ENCODE data around the gene UVRAG. TPM values are rescaled to one million over a fixed set of nuclear protein-coding genes. Genes with fewer than 3 reads are reported as not detected.

Gene UVRAG
- total and polyA plus RNA-seq, 2 of the 13 experiments (the other 11 are each of a cell fraction or from before 2014, with no cell fraction given), result 9.7 to 17.3 TPM

DNA sequence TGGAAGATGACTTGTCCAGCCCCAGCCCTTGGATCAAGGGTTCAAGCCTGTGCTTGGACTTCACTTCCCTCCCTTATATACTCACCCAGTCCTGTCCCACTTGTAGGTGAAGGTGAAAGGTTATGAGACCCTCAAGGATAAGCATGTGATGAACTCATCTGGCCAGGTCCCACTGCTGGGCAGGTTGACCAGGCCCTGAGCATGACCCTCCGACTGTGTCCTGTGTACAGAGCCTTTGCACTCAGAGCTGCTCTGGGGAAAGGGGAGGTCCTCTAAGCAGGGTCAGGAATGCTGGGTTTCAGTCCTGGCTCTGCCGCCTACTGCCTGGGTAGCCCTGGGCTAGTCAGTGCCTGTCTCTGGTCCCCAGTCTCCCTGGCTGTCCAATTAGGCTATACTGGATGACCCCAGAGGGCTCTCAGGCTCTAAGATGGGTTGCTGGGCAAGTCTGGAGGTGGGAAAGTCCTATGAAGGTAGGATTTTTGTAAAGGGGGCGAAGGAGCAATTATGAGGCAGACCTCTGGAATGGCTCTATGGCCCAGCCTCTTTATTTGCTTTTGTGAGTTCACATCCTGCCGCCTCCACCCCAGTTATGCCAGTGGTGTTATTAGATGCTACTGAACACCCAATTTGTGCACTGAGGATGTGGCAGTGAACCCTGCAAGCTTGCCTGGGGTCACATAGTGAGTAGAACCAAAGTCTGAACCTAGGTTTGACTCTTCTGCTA is 32.3 kb upstream of the UVRAG start (continued):
- no peak; the same call in 1 of the 2 replicates for TF ChIP-seq ZNF616 (CRISPR knock-in tag; IDR thresholded peaks at IDR 0.05; ENCODE audit: low read depth)
- TF ChIP-seq ESRRA (CRISPR knock-in tag; IDR thresholded peaks at IDR 0.05; ENCODE audit: low read depth), result peak; percentile 81; the same call in 1 of the 2 replicates
- no peak; the same call in none of the 2 replicates for TF ChIP-seq DMAP1 (CRISPR knock-in tag; IDR thresholded peaks at IDR 0.05)
- no peak for TF ChIP-seq WIZ (CRISPR knock-in tag; IDR thresholded peaks at IDR 0.05)
- TF ChIP-seq ZNF484 (CRISPR knock-in tag; IDR thresholded peaks at IDR 0.05; ENCODE audit: borderline replicate concordance, low read depth), result no peak
- TF ChIP-seq ZNF816 (CRISPR knock-in tag; IDR thresholded peaks at IDR 0.05; ENCODE audit: borderline replicate concordance), result no peak
- no peak for TF ChIP-seq ZNF567 (CRISPR knock-in tag; IDR thresholded peaks at IDR 0.05; ENCODE audit: borderline replicate concordance)
- TF ChIP-seq HNF4G (IDR thresholded peaks at IDR 0.05; ENCODE audit: borderline replicate concordance, low read depth, low read length), result peak; percentile 61
- no peak; the same call in 1 of the 2 replicates for TF ChIP-seq HNF4G (CRISPR knock-in tag; IDR thresholded peaks at IDR 0.05; ENCODE audit: borderline replicate concordance, low read depth)
- TF ChIP-seq ZBTB7B (CRISPR knock-in tag; IDR thresholded peaks at IDR 0.05), result peak; percentile 88
- TF ChIP-seq TEAD3 (CRISPR knock-in tag; optimal IDR thresholded peaks at IDR 0.05; ENCODE audit: borderline replicate concordance), result peak; percentile 78
- no peak; the same call in 1 of the 2 replicates for TF ChIP-seq ZNF788 (CRISPR knock-in tag; IDR thresholded peaks at IDR 0.05; ENCODE audit: borderline replicate concordance)
- no peak for TF ChIP-seq NONO (IDR thresholded peaks at IDR 0.05)
- no peak for TF ChIP-seq NONO (CRISPR knock-in tag; conservative IDR thresholded peaks at IDR 0.05)
- TF ChIP-seq ZFP82 (CRISPR knock-in tag; IDR thresholded peaks at IDR 0.05; ENCODE audit: borderline replicate concordance), result no peak
- no peak for TF ChIP-seq ZNF263 (CRISPR knock-in tag; IDR thresholded peaks at IDR 0.05)
- TF ChIP-seq, protein P1, sequence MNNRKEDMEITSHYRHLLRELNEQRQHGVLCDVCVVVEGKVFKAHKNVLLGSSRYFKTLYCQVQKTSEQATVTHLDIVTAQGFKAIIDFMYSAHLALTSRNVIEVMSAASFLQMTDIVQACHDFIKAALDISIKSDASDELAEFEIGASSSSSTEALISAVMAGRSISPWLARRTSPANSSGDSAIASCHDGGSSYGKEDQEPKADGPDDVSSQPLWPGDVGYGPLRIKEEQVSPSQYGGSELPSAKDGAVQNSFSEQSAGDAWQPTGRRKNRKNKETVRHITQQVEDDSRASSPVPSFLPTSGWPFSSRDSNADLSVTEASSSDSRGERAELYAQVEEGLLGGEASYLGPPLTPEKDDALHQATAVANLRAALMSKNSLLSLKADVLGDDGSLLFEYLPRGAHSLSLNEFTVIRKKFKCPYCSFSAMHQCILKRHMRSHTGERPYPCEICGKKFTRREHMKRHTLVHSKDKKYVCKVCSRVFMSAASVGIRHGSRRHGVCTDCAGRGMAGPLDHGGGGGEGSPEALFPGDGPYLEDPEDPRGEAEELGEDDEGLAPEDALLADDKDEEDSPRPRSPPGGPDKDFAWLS (CRISPR knock-in tag; IDR thresholded peaks at IDR 0.05; ENCODE audit: borderline replicate concordance), result no peak
- no peak for TF ChIP-seq HNRNPLL (IDR thresholded peaks at IDR 0.05; ENCODE audit: low read depth, low read length, poor library complexity, severe bottlenecking)
- TF ChIP-seq, protein P2, sequence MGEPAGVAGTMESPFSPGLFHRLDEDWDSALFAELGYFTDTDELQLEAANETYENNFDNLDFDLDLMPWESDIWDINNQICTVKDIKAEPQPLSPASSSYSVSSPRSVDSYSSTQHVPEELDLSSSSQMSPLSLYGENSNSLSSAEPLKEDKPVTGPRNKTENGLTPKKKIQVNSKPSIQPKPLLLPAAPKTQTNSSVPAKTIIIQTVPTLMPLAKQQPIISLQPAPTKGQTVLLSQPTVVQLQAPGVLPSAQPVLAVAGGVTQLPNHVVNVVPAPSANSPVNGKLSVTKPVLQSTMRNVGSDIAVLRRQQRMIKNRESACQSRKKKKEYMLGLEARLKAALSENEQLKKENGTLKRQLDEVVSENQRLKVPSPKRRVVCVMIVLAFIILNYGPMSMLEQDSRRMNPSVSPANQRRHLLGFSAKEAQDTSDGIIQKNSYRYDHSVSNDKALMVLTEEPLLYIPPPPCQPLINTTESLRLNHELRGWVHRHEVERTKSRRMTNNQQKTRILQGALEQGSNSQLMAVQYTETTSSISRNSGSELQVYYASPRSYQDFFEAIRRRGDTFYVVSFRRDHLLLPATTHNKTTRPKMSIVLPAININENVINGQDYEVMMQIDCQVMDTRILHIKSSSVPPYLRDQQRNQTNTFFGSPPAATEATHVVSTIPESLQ (CRISPR knock-in tag; conservative IDR thresholded peaks at IDR 0.05), result no peak
- no peak for TF ChIP-seq MED8 (CRISPR knock-in tag; IDR thresholded peaks at IDR 0.05; ENCODE audit: insufficient replicate concordance)
- TF ChIP-seq ZNF335 (CRISPR knock-in tag; IDR thresholded peaks at IDR 0.05), result no peak; the same call in 1 of the 2 replicates
- no peak for TF ChIP-seq EHMT2 (IDR thresholded peaks at IDR 0.05; ENCODE audit: borderline replicate concordance, low read depth, low read length)
- TF ChIP-seq, protein P3, sequence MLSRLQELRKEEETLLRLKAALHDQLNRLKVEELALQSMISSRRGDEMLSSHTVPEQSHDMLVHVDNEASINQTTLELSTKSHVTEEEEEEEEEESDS (CRISPR knock-in tag; IDR thresholded peaks at IDR 0.05; ENCODE audit: borderline replicate concordance), result no peak
- TF ChIP-seq, protein P4, sequence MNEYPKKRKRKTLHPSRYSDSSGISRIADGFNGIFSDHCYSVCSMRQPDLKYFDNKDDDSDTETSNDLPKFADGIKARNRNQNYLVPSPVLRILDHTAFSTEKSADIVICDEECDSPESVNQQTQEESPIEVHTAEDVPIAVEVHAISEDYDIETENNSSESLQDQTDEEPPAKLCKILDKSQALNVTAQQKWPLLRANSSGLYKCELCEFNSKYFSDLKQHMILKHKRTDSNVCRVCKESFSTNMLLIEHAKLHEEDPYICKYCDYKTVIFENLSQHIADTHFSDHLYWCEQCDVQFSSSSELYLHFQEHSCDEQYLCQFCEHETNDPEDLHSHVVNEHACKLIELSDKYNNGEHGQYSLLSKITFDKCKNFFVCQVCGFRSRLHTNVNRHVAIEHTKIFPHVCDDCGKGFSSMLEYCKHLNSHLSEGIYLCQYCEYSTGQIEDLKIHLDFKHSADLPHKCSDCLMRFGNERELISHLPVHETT (CRISPR knock-in tag; conservative IDR thresholded peaks at IDR 0.05), result no peak
- no peak for TF ChIP-seq MAFK (conservative IDR thresholded peaks at IDR 0.05 in 1 of 2, IDR thresholded peaks at IDR 0.05 in 1 of 2; ENCODE audit: low read length in 2 of 2)

Measured in HepG2 (cell line).